HL-60/S4 treated with retinoic acid at 250 ng/mL for 4 days and 3 days (cell line): ENCODE measurements around the gene MLYCD.

Experiments
- in situ Hi-C: fragments of 300-500 bp; cut with MboI; formaldehyde crosslinking; loops from 2 replicates; pipeline ENCODE4 v1.7.0; 2022; ENCODE audit warnings: low sequenced_read_pairs

The MLYCD gene

GRCh38 chr16:83925095-83925905 is 26.4 kb downstream of the MLYCD start:
- in situ Hi-C loops = no loop called here

GRCh38 chr16:83925957-83926725 is 27.2 kb downstream of the MLYCD start:
- in situ Hi-C loops = no loop called here

DNA sequence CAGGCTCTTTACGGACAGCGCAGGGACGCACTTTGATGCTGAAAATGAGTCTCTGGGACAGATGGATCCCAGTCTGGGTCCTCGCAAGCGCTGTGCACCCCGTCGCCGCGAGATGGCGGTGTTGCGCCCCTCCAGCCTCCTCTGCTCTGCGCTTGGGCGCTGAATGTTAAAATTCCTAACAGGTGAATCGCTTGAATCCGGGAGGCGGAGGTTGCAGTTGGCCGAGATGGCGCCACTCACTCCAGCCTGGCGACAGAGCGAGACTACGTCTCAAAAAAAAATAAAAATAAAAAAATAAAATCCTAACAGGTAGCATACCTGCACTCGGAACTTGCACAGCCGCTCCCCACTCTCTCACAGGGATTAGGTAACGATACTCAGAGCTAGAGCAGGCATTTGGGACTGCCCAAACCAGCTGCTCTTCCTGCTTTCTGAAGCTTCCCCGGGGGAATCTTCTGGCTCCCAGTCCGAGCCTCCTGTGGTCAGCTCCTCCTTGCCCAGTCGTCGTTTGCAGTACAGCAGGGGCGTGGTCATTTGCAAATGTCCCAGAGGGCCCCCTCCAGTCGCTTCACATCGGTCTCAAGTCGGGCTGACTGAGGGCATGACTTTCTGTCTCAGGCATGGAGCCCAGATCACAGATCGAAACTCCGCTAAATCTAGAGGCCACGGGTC is 27.9 kb downstream of the MLYCD start:
- in situ Hi-C loops = no loop called here

- in situ Hi-C loops = no loop called here
Measured at GRCh38 chr16:83928341-83929055, 29.6 kb downstream of the MLYCD start.

DNA sequence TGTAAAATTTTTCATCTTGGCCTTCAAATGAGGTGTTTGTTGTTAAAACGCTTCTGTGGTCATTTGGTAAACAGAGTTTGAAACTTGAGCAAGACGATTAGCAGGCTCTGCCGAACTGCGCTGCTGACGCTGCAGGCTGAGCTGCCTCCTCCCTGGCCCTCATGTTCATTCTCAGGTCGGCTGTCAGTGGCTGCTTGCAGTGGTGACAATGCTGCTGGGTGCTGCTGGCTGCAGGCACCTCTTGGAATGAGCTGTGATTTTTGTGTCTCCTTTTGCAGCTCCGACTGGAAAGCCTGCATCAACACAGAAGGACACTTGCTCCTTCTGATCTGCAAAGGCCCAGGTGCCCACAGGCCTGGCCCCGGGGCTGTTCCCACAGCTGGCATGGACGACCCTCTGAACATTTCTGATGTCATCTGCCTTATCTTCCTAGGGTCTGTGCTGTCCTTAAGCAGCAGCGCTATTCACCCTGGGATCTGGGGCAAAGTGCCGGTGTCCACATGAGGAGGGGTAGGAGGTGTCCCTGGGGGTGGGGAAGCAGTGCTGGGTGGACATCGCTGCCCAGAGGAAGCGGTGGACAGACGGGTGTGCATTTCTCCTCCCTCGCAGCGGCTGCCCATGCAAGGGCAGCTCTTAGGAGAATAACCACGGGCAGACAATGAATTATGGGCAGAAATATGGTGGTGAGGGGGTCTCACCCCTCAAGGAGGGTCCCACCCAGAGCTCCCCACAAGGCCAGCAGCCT is 31.1 kb downstream of the MLYCD start:
- in situ Hi-C loops = no loop called here

GRCh38 chr16:83930730-83931500 is 32.0 kb downstream of the MLYCD start:
- in situ Hi-C loops = no loop called here

- in situ Hi-C loops = no loop called here
Measured at GRCh38 chr16:83931556-83931955, 32.6 kb downstream of the MLYCD start.

GRCh38 chr16:83932304-83932703 is 33.4 kb downstream of the MLYCD start:
- in situ Hi-C loops = no loop called here

DNA sequence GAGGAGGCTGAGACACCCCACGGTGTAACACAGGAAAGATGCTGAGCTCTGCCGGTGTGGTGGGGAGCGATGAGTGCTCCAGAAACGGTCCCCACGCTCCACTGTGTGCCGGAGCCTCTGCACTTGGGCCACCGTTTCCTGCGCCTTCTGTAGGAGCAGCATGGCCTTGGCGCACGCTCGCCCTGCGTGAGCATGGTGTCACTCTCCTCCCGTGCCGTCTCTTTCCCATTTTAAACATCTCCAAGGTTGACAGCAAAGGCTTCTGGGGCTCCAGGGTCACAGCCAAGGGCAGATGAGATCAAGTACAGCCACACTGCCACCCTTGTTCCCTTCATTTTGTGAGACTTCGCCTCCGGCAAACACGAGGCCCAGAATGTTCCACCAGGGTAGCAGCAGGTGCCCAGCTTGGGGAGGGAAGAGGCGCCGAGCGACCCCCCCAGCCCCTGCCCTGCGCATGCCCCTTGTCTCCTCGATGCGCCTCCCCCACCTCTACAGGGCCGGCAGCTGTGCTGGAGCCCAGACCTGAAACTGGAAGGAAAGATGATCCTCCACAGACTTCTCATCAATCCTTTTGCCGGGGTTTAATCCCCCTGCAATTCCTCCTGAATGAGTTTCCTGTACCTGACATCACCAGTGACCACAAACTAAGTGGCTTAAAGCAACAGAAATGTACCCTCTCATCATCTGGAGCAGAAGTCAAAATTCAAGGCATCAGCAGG is 34.2 kb downstream of the MLYCD start:
- in situ Hi-C loops = no loop called here

DNA sequence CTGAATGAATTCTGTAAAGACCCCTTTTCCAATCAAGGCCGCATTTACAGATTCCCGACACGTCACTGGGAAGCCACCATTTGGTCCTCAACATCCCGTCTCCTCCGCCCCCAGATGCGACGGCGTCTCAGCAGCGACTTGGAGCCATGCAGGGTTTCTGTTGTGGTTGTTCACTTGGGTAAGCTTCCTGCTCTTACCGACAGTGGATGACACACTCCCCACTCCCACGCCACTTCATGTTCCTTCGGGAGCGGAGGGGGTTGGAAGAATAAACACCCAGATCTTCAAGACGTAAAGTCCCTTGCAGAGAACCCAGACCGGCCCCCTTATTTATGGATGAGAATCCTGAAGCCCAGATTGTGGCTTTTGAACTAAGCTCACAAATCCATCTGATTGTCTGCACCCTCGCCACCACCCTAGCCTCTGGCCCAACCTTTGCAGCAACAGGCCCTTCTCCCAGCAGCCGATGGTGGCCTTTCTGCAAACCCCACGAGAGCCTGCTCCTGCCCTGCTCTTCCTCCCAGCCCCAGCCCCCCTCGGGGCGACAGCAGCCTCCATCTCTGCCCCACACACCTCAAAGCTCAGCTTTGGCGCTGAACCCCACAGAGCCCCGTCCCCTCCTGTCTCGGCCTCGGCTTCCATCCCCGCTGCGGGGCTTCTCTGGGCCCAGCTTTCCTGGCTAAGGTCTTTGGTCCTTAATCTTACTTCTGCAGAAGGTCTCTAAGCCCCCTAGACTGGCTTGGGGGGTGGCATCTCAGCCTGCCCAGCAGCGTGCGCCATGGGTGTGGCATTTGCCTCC is 35.2 kb downstream of the MLYCD start:
- in situ Hi-C loops = no loop called here

DNA sequence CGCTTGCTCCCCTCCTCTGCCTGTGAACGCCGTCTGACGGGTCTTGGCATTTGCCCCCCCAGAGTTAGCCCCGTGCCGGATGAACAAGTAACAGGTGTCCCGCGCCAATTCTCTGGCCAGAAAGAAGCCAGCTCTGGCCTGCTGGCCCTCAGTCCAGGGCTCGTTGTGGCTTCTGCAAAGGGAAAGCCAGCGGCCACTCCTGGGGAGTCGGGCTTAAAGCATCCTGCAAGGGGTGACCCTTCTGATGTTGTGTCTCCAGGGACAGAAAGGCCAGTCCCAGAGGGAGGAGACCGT is 35.7 kb downstream of the MLYCD start:
- in situ Hi-C loops = no loop called here

DNA sequence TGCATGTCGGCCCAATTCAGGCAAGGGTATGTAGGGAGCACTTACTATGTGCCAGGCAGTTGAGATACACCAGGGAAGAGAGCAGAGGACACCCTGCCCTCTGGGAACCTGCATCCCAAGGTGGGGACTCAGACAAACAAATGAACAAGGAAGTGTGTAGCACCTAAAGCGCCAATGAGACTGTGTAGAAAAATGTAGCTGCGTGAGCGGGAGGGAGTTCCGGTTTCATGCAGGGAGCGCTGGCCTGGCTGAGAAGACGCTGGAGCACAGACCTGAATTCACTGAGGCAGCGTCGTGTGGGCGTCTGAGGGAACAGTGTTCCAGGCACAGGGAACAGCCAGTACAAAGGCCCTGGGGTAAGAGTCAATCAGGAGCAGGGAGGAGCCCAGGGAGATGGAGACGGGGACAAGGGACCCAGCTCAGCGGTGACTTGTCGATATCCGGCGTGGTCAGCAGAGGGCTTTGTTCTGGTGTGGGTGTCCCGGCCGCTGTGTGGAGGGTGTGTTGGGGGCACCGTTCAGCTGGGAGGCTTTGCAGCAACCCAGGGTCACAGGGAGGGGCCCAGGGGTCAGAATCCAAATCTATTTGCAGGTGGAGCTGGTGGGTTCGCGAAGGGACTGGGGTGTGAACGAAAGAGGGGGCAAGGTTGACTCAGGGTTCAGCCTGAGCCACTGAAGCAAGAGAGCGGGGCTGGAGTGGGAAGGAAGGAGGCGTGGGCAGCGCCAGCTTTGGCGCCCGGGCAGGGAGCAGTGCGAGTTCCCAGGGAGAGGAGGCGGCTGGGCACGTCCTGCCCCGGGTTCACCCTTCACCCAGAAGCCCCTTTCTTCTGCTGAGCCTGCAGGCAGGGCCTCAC is 36.3 kb downstream of the MLYCD start:
- in situ Hi-C loops = no loop called here

DNA sequence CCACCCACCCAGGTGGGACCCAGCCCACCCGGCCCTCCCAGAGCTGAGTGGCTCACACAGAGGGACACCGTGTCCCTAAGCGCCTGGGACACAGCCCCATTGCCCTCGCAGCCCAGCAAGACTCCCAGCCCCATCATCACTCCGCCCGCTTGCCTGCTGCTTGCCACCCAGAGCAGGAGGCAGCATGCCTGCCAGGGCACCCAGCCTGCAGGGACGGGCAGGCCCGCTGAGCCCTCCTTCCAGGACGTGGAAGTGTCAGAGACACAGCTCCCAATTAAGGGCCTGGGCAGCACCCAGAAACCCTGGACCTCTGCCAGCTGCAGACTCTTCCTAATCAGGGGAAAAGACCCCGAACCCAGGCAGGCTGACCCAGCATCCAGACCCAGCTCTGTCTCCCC is 36.9 kb downstream of the MLYCD start:
- in situ Hi-C loops = no loop called here

GRCh38 chr16:83936581-83937165 is 37.8 kb downstream of the MLYCD start:
- in situ Hi-C loops = no loop called here

GRCh38 chr16:83937267-83937666 is 38.4 kb downstream of the MLYCD start:
- in situ Hi-C loops = no loop called here

- in situ Hi-C loops = no loop called here
Measured at GRCh38 chr16:83937922-83938885, 39.3 kb downstream of the MLYCD start.
